GM21515 (cell line): ENCODE measurements around the gene OMA1.
"Not testable (repeated sequence)": the region's sequence is repeated elsewhere in the genome, so short reads cannot be mapped to it uniquely, and the experiment has no call there.

Experiments
- ATAC-seq: cut with Tn5 transposase; IDR thresholded peaks from one replicate; pipeline ENCODE4 v1.9.1; 2021; ENCODE audit not compliant: unreplicated experiment

OMA1 gene

DNA sequence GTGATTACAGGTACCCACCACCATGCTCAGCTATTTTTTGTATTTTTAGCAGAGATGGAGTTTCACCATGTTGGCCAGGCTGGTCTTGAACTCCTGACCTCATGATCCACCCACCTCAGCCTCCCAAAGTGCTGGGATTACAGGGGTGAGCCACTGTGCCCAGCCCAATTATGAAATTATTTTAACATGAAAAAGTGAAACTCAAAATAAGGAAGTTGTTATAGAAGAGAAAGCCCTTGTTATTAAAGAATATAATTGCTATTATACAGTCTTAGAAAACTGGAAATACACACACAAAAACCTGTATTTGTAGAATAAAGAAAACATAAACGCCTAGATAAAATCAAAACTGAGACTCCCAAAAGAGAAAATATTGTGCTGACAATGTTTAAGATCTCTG lies 14.7 kb downstream of the OMA1 start:
- not testable (repeated sequence) for ATAC-seq

GRCh38 chr1:58529284-58529683 lies 17.2 kb downstream of the OMA1 start:
- ATAC-seq: no peak

- no peak for ATAC-seq
These were observed 18.0 kb downstream of the OMA1 start for GRCh38 chr1:58528518-58528917.

DNA sequence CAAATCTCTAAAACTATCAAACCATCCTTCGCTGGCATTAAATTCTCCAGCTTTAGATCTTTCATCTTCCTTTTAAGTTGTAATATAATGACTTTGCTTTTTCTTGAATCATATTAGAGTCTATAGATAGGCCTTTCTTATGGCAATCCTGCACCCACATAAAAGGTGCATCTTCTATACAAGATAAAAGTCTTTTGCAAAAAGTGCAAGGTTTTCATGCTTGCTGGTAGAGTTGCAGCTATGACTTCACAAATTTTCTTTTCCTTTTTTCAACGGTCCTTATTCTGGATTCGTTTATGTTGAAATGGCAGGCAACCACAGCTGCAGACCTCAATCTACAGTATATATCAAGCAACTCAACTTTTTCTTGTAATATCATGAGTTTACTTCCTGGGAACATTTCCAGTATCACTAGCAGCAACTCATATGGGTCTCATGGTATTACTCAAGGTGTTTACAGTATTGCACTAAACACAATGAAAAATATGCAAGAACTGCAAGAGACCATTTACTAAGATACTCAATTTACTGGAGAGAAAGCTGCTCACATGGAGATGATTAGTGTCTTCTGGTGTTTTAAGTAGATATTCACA lies 22.1 kb downstream of the OMA1 start:
- ATAC-seq: no peak

- ATAC-seq: no peak
These were observed 30.6 kb downstream of the OMA1 start for GRCh38 chr1:58515794-58516401.

- ATAC-seq: no peak
These were observed 32.6 kb downstream of the OMA1 start for GRCh38 chr1:58513956-58514355.

GRCh38 chr1:58508629-58509028 lies 37.9 kb downstream of the OMA1 start:
- no peak for ATAC-seq

DNA sequence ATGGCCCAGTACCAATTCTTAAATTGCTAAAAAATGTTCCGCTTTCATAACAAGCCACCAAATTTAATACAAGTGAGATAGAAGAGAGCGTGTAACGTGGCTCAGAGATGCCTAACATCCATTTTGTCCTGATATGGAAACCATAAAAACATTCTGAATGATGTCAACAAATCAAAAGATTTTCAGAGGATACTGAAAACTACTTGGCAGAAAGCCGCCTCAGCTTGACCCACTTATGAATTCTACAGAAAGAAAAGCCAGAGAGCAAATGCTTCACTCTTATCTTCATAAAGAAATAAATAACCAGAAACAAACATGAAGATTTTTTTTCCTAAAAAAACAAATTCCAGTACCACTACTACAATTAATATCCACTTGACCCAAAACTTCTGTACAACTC lies 41.2 kb downstream of the OMA1 start:
- ATAC-seq: no peak

DNA sequence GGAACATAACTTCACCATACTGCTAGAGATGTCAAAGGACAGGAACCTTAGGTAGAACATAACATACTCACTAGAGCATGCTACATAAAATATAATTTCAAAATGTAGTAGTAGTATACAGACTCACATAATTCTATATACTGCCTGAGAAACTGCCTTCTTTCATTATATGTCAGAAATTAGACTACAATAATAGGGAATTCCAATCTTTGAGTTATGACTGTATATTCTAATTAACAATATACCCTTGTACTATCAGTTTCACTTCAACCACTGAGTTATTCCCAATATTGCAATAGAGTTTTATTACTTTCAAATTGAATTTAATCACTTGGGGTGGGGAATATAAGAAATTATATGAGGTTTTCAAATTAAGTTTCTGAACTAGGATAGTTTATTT lies 44.0 kb downstream of the OMA1 start:
- no peak for ATAC-seq

- no peak for ATAC-seq
These were observed 46.5 kb downstream of the OMA1 start for GRCh38 chr1:58500043-58500442.

DNA sequence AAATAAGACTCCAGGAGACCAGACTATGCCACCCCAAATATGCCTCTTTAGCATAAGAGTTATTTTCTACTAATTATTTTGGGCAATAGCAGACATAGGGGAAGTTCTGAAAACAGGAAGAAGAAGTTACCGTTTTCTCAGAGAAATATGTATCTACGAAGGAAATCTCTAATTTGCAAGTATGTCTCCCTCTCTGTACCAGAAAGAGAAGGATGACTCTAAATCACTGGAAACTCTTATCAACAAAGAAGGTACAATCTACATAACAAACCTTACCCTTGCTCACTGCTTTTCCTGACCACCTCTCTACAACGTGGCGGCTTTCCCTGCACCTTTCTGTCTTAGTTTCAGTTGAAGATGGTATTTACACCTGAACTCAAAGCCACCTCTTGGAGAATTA lies 49.0 kb downstream of the OMA1 start:
- no peak for ATAC-seq

GRCh38 chr1:58496042-58496441 lies 50.5 kb downstream of the OMA1 start:
- no peak for ATAC-seq

- not testable (repeated sequence) for ATAC-seq
These were observed 57.6 kb downstream of the OMA1 start for GRCh38 chr1:58488914-58489313.

DNA sequence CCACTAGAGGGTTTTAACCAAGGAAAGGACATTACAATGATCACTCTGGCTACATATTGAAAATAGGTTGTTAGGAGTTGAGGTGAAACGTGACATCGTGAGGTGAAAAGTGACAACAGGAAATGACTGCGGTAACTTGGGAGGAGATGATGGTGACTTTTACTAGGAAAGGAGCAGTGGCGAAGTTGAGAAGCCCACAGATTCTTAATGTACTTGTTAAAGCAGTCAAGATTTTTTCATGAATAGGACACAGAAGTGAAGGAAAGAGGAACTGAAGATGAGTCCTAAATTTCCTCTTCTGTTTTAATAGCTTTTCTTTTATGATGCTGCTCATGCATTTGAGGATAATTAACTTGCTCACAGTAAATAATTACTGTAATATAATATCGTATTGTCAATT lies 59.5 kb downstream of the OMA1 start:
- ATAC-seq: no peak

DNA sequence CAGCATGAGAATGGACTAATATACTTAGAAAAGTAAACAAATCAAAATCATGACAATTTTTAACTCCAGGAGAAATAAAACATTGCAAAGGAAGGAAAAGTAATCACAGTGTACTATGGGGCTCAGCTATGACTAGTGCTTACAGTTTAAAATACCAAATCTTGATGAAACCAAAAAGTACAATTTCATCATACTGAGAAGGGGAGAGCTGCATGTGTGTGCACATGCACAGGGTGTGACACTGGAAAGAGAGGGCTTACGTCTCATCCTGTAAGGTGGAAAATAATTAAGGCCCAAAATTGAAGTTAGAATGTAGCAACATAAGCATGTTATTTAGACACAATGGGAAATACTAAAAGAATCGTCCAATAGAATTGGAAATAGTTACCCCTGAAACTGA lies 64.6 kb downstream of the OMA1 start:
- no peak for ATAC-seq

GRCh38 chr1:58480191-58480590 lies 66.3 kb downstream of the OMA1 start:
- ATAC-seq: no peak

GRCh38 chr1:58477390-58477789 lies 69.1 kb downstream of the OMA1 start:
- no peak for ATAC-seq

- ATAC-seq: no peak
These were observed 70.3 kb downstream of the OMA1 start for GRCh38 chr1:58476179-58476578.

DNA sequence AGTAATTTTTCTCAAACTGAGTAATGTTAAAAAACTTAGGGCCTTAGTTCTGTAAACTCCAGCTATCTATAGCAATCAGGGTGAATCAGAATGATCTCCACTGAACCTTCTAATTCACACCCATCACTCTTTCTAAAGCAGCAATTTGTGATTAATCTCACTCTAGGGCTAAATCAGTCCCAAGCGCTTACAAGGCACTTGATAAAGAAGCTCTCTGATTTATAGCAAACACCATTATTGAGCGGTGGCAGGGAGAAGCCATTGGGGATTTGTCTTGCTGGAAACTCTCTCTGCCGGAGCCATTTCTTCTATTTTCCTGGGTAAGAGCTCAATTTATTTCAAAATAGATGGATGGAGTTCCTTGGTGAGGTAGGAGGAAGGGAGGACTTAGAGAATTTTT lies 77.0 kb downstream of the OMA1 start:
- no peak for ATAC-seq

DNA sequence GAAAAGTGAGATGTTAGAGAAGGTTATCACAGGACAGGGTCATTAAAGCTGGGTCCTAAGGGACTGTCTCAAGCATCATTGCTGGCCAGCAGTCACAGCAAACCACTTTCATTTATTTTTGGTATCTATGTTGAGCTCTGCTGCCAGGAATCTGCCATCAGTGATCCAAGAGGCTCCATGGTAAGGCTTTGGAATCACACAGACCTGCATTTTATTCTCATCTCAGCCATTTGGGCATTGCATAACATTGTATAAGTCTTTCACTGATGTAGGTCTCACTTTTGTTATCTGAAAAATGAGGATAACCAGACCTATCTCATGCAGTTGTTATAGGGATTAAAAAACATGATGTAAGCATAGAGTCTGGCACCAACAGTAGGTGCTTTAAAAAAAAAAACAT lies 77.5 kb downstream of the OMA1 start:
- ATAC-seq: no peak

GRCh38 chr1:58468612-58469011 lies 77.9 kb downstream of the OMA1 start:
- no peak for ATAC-seq

GRCh38 chr1:58466630-58467241 lies 79.8 kb downstream of the OMA1 start:
- ATAC-seq: no peak
